Esophagus muscularis mucosa (tissue), 4 donors: ENCODE data around the gene TUBB3. TPM values are rescaled to one million over a fixed set of nuclear protein-coding genes. Genes with fewer than 3 reads are reported as not detected.
"Not testable (repeated sequence)": the region's sequence is repeated elsewhere in the genome, so short reads cannot be mapped to it uniquely, and the experiment has no call there.

Experiments used
- DNase-seq: peaks from one replicate; pipeline ENCODE4 v3.0.0-alpha.2; 2017; ENCODE audit errors: extremely low spot score
- H3K27ac ChIP-seq, 4 donors: fragments of 200-600 bp; sonication (generic); replicated peaks in 1 of 4; 1 replicate in 3 of 4; 2 replicates in 1 of 4; pipeline ENCODE4 v1.5.1; 2016 to 2019; ENCODE audit warnings: mild to moderate bottlenecking in 1 of 4
- H3K27me3 ChIP-seq, 4 donors: fragments of 200-600 bp; sonication (generic); one replicate each; pipeline versions ENCODE4 v1.5.1 to v1.6.0; 2016 to 2019
- H3K36me3 ChIP-seq, 4 donors: fragments of 200-600 bp; sonication (generic); one replicate each; pipeline ENCODE4 v1.5.1; 2016 to 2019
- H3K4me1 ChIP-seq, 4 donors: fragments of 200-600 bp; sonication (generic); one replicate each; pipeline ENCODE4 v1.5.1; 2016 to 2019
- H3K4me3 ChIP-seq, 4 donors: fragments of 200-600 bp; sonication (generic); 1 replicate in 2 of 4; 2 replicates in 2 of 4; pipeline ENCODE4 v1.5.1; 2016 to 2019; ENCODE audit warnings: mild to moderate bottlenecking in 4 of 4, moderate library complexity in 1 of 4
- H3K9me3 ChIP-seq, 4 donors: fragments of 200-600 bp; sonication (generic); 1 replicate in 3 of 4; 2 replicates in 1 of 4; pipeline ENCODE4 v1.5.1; 2016 to 2019
- CTCF ChIP-seq, 3 experiments: fragments of 200-600 bp in 2 of 3; fragments of 450-650 bp in 1 of 3; sonication (generic) in 2 of 3; IDR thresholded peaks; one replicate each; pipeline ENCODE4 v1.5.1; 2017 to 2019; ENCODE audit warnings: antibody characterized with exemption in 3 of 3, mild to moderate bottlenecking in 2 of 3, moderate library complexity in 1 of 3
- EP300 ChIP-seq: sonication (generic); formaldehyde crosslinking; IDR thresholded peaks from one replicate; pipeline ENCODE4 v1.6.1; 2017; ENCODE audit warnings: antibody characterized with exemption
- POLR2A ChIP-seq: fragments of 450-650 bp; IDR thresholded peaks from one replicate; pipeline ENCODE4 v1.6.1; 2017; ENCODE audit warnings: antibody characterized with exemption, moderate library complexity, mild to moderate bottlenecking, low read depth
- POLR2AphosphoS5 ChIP-seq, 2 donors: sonication (generic); formaldehyde crosslinking; IDR thresholded peaks; one replicate each; pipeline ENCODE4 v1.6.1; 2017; ENCODE audit warnings: antibody characterized with exemption in 2 of 2
- WGBS: methylation state at CpG from one replicate; pipeline ENCODE4 v1.1.5; 2018; 5-methylcytosine and 5-hydroxymethylcytosine counted together
- intact Hi-C: fragments of 100-400 bp; cut with DNase I; formaldehyde crosslinking; loops from one replicate; pipeline ENCODE4 v1.15.1; 2023
- total RNA-seq, 4 donors: library from RNA; depleted of rRNA; stranded (reverse); fragments of >200 nt; gene quantifications; one replicate each; pipeline versions ENCODE4 v1.1.0 to v1.2.1, GENCODE V29; 2016

The TUBB3 gene
- total RNA-seq: 10 to 100 TPM in 3 of 4 donors, 1 to 10 TPM in 1; 2.5 to 19.5 (median 12.9) TPM

- intact Hi-C loops: no loop called here
- Histone ChIP-seq H3K27me3 (peaks cover 6 to 98% (median 29%) of the 10 kb centered on the region in 4 donors), H3K36me3 (no peaks in the 10 kb centered on the region), H3K27ac (peak within 1 kb of the TSS; percentile 73 to 88 (median 78)), H3K4me1 (peaks cover 59 to 84% (median 70%) of the 10 kb centered on the region in 4 donors), H3K9me3 (no peaks in the 10 kb centered on the region), H3K4me3 (peak within 1 kb of the TSS; percentile 59 to 76 (median 62))
- TF ChIP-seq POLR2A (peak; percentile 4), CTCF (IDR thresholded peaks at IDR 0.05) (no peak), POLR2AphosphoS5 (IDR thresholded peaks at IDR 0.05) (peak; percentile 12 to 63), EP300 (no peak)
- DNase-seq: no peak
- WGBS: 1% methylated on average over 31 of the region's 88 CpGs
These were observed at the start of gene TUBB3 for GRCh38 chr16:89922884-89923639. Gene TUBB3, plus strand, starts transcription at chr16:89923342. Its CDS starts 60 bp downstream, at chr16:89923402.

- peaks cover 8 to 32% (median 16%) of the 10 kb centered on the region in 4 donors for H3K36me3 ChIP-seq
- TF ChIP-seq CTCF (IDR thresholded peaks at IDR 0.05) (peak in 1 of 3 experiments; percentile 7), POLR2A (no peak), POLR2AphosphoS5 (IDR thresholded peaks at IDR 0.05) (peak in 1 of 2 donors; percentile 74)
- DNase-seq: peak; percentile 100
- WGBS: under 1% methylated on average over 24 of the region's 61 CpGs
- H3K27me3 ChIP-seq: no peaks in the 10 kb centered on the region
- H3K4me1 ChIP-seq: peaks cover 17 to 35% (median 26%) of the 10 kb centered on the region in 4 donors
- H3K9me3 ChIP-seq: no peaks in the 10 kb centered on the region
- intact Hi-C loops: no loop called here
- H3K27ac ChIP-seq: peak overlapping the region; percentile 94 to 100 (median 100)
- H3K4me3 ChIP-seq: peak overlapping the region; percentile 64 to 89 (median 86)
These were observed 49.0 kb upstream of the TUBB3 start for GRCh38 chr16:89873972-89874689.

GRCh38 chr16:89879123-89879522, 44.0 kb upstream of the TUBB3 start:
- H3K27ac ChIP-seq, H3K9me3 ChIP-seq, DNase-seq, intact Hi-C loops, H3K4me3 ChIP-seq, H3K27me3 ChIP-seq: not testable (repeated sequence)
- 83% methylated on average over 13 of the region's 28 CpGs for WGBS
- peaks cover 38 to 70% (median 61%) of the 10 kb centered on the region in 4 donors for H3K36me3 ChIP-seq
- H3K4me1 ChIP-seq: peaks cover 8 to 24% (median 16%) of the 10 kb centered on the region in 4 donors

- intact Hi-C loops: no loop called here
- no peak overlapping the region for H3K27ac ChIP-seq
- no peak for DNase-seq
- peaks cover 0 to 9% (median 6%) of the 10 kb centered on the region in 4 donors for H3K4me1 ChIP-seq
- 88% methylated on average over 18 of the region's 18 CpGs for WGBS
- no peaks in the 10 kb centered on the region for H3K9me3 ChIP-seq
- no peak for TF ChIP-seq EP300
- no peak for TF ChIP-seq CTCF (IDR thresholded peaks at IDR 0.05)
- no peak for TF ChIP-seq POLR2A
- no peak for TF ChIP-seq POLR2AphosphoS5 (IDR thresholded peaks at IDR 0.05)
- H3K4me3 ChIP-seq: no peak overlapping the region
- H3K36me3 ChIP-seq: peaks cover 52 to 81% (median 69%) of the 10 kb centered on the region in 4 donors
- no peaks in the 10 kb centered on the region for H3K27me3 ChIP-seq
These were observed 42.4 kb upstream of the TUBB3 start for GRCh38 chr16:89880477-89881367.
